ENCODE data around the gene CDH26.
A peak's percentile ranks its signal among the peaks of the same experiment; 100 is the strongest.

CDH26 gene

GRCh38 chr20:59984541-59984940 is 26.3 kb downstream of the CDH26 start:
- no peak overlapping the region for H3K27ac ChIP-seq
- TF ChIP-seq CTCF (IDR thresholded peaks at IDR 0.05) (no peak), ZFX (IDR thresholded peaks at IDR 0.05; ENCODE audit: borderline replicate concordance) (no peak)

GRCh38 chr20:59985164-59985563 is 26.9 kb downstream of the CDH26 start:
- H3K27ac ChIP-seq: no peak overlapping the region
- TF ChIP-seq ZFX (IDR thresholded peaks at IDR 0.05; ENCODE audit: borderline replicate concordance) (no peak), CTCF (IDR thresholded peaks at IDR 0.05) (no peak)

- no peak overlapping the region for H3K27ac ChIP-seq
- TF ChIP-seq CTCF (IDR thresholded peaks at IDR 0.05) (peak; percentile 12; the same call in 1 of the 2 replicates), ZFX (IDR thresholded peaks at IDR 0.05; ENCODE audit: borderline replicate concordance) (no peak)
Measured at GRCh38 chr20:59985864-59986263, 27.6 kb downstream of the CDH26 start.

GRCh38 chr20:59987135-59987534 is 28.9 kb downstream of the CDH26 start:
- no peak overlapping the region for H3K27ac ChIP-seq

GRCh38 chr20:59988141-59988540 is 29.9 kb downstream of the CDH26 start:
- no peak overlapping the region for H3K27ac ChIP-seq
- TF ChIP-seq ZFX (IDR thresholded peaks at IDR 0.05; ENCODE audit: borderline replicate concordance): no peak
- TF ChIP-seq CTCF (IDR thresholded peaks at IDR 0.05): no peak

More at GRCh38 chr20:59987135-59987534, 28.9 kb downstream of the CDH26 start:
- TF ChIP-seq CTCF (IDR thresholded peaks at IDR 0.05): no peak
- no peak for TF ChIP-seq ZFX (IDR thresholded peaks at IDR 0.05; ENCODE audit: borderline replicate concordance)

- TF ChIP-seq CTCF (IDR thresholded peaks at IDR 0.05) (peak; percentile 8; the same call in 1 of the 2 replicates), ZFX (IDR thresholded peaks at IDR 0.05; ENCODE audit: borderline replicate concordance) (no peak)
- H3K27ac ChIP-seq: no peak overlapping the region
Measured at GRCh38 chr20:59992526-59993084, 34.4 kb downstream of the CDH26 start.

- no peak overlapping the region for H3K27ac ChIP-seq
- TF ChIP-seq ZFX (IDR thresholded peaks at IDR 0.05; ENCODE audit: borderline replicate concordance): no peak
- TF ChIP-seq CTCF (IDR thresholded peaks at IDR 0.05): no peak
Measured at GRCh38 chr20:59993736-59994430, 35.7 kb downstream of the CDH26 start.

Data from 22Rv1 (cell line).